ENCODE results near the gene GMIP. TPM values are rescaled to one million over a fixed set of nuclear protein-coding genes. Genes with fewer than 3 reads are reported as not detected.

Gene GMIP
- total RNA-seq, 2 experiments from 2014 or later: 30.1 to 48.7 TPM

DNA sequence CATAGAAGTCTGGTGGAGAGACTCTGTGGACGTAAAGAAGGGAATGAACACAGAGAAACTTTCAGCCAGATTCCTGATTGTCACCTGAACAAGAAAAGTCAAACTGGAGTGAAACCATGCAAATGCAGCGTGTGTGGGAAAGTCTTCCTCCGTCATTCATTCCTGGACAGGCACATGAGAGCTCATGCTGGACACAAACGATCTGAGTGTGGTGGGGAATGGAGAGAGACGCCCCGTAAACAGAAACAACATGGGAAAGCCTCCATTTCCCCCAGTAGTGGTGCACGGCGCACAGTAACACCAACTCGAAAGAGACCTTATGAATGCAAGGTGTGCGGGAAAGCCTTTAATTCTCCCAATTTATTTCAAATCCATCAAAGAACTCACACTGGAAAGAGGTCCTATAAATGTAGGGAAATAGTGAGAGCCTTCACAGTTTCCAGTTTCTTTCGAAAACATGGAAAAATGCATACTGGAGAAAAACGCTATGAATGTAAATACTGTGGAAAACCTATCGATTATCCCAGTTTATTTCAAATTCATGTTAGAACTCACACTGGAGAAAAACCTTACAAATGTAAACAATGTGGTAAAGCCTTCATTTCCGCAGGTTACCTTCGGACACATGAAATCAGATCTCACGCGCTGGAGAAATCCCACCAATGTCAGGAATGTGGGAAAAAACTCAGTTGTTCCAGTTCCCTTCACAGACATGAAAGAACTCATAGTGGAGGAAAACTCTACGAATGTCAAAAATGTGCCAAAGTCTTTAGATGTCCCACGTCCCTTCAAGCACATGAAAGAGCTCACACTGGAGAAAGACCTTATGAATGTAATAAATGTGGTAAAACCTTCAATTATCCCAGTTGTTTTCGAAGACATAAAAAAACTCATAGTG, 36.0 kb upstream of the GMIP start:
- H3K4me2 ChIP-seq (ENCODE audit: low read length): no peak overlapping the region
- no peaks in the 10 kb centered on the region for H3K9me2 ChIP-seq (ENCODE audit: insufficient read depth, low read length)
- H3K4me3 ChIP-seq (ENCODE audit: low read depth, low read length, poor library complexity, severe bottlenecking): no peak overlapping the region
- H3K27ac ChIP-seq (ENCODE audit: low read depth, low read length, poor library complexity, severe bottlenecking): no peak overlapping the region
- TF ChIP-seq, protein P1, sequence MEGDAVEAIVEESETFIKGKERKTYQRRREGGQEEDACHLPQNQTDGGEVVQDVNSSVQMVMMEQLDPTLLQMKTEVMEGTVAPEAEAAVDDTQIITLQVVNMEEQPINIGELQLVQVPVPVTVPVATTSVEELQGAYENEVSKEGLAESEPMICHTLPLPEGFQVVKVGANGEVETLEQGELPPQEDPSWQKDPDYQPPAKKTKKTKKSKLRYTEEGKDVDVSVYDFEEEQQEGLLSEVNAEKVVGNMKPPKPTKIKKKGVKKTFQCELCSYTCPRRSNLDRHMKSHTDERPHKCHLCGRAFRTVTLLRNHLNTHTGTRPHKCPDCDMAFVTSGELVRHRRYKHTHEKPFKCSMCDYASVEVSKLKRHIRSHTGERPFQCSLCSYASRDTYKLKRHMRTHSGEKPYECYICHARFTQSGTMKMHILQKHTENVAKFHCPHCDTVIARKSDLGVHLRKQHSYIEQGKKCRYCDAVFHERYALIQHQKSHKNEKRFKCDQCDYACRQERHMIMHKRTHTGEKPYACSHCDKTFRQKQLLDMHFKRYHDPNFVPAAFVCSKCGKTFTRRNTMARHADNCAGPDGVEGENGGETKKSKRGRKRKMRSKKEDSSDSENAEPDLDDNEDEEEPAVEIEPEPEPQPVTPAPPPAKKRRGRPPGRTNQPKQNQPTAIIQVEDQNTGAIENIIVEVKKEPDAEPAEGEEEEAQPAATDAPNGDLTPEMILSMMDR (conservative IDR thresholded peaks at IDR 0.05; ENCODE audit: low read length): no peak
- TF ChIP-seq EZH2phosphoT487 (IDR thresholded peaks at IDR 0.05; ENCODE audit: borderline replicate concordance, low read depth, low read length): no peak
- peaks cover 99% of the 10 kb centered on the region for H3K36me3 ChIP-seq (ENCODE audit: insufficient read depth, low read length)
- no peaks in the 10 kb centered on the region for H3K4me1 ChIP-seq (ENCODE audit: insufficient read depth, low read length, poor library complexity, severe bottlenecking)
- peaks cover 41% of the 10 kb centered on the region for H3K79me2 ChIP-seq (ENCODE audit: insufficient read depth, low read depth, low read length)
- intact Hi-C loops (cut with micrococcal nuclease; ENCODE audit: unreplicated experiment): no loop called here
- POLR2A ChIA-PET: interaction anchor here (0.6 kb wide), 1 partner anchor 16 kb away, joined by 4 read pairs; no protein-coding TSS in a partner anchor
- DNase-seq (ENCODE audit: low spot score): no peak
- BruUV-seq (replicated peaks): TSS peak; percentile 36
- peaks cover 54% of the 10 kb centered on the region for H3K9me3 ChIP-seq (ENCODE audit: low read length)
- H4K20me1 ChIP-seq (ENCODE audit: insufficient read depth, low read length): no peaks in the 10 kb centered on the region
- CTCF ChIA-PET (ENCODE audit: unreplicated experiment): no interaction called here
- H2AFZ ChIP-seq (ENCODE audit: low read length): no peak overlapping the region

DNA sequence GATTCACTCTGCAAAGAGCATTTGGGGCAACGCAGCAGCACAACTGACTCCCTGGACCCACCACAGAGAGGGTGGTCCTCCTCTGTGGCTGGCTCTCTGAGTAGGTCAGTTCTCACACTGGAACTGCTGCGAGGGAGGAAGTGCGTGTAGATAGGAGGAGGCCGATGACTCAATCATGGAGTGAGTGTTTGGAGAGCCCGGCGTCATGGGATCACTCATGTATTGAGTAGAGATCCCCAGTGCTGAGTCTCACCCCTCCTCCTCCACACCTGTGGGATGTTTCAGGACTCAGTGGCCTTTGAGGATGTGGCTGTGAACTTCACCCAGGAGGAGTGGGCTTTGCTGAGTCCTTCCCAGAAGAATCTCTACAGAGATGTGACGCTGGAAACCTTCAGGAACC, 34.1 kb upstream of the GMIP start:
- BruUV-seq (replicated peaks): no TSS peak
- Histone ChIP-seq H4K20me1 (ENCODE audit: insufficient read depth, low read length) (no peaks in the 10 kb centered on the region), H3K36me3 (ENCODE audit: insufficient read depth, low read length) (peaks cover 100% of the 10 kb centered on the region), H3K4me3 (ENCODE audit: low read depth, low read length, poor library complexity, severe bottlenecking) (no peak overlapping the region), H3K4me1 (ENCODE audit: insufficient read depth, low read length, poor library complexity, severe bottlenecking) (no peaks in the 10 kb centered on the region), H3K9me3 (ENCODE audit: low read length) (peaks cover 60% of the 10 kb centered on the region), H3K4me2 (ENCODE audit: low read length) (no peak overlapping the region), H3K9me2 (ENCODE audit: insufficient read depth, low read length) (no peaks in the 10 kb centered on the region), H3K27ac (ENCODE audit: low read depth, low read length, poor library complexity, severe bottlenecking) (no peak overlapping the region), H3K79me2 (ENCODE audit: insufficient read depth, low read depth, low read length) (peaks cover 57% of the 10 kb centered on the region), H2AFZ (ENCODE audit: low read length) (no peak overlapping the region)
- TF ChIP-seq EZH2phosphoT487 (IDR thresholded peaks at IDR 0.05; ENCODE audit: borderline replicate concordance, low read depth, low read length): no peak
- TF ChIP-seq, protein P1 (conservative IDR thresholded peaks at IDR 0.05; ENCODE audit: low read length): no peak
- no peak for DNase-seq (ENCODE audit: low spot score)
- POLR2A ChIA-PET: no interaction called here
- CTCF ChIA-PET (ENCODE audit: unreplicated experiment): no interaction called here
- intact Hi-C loops (cut with micrococcal nuclease; ENCODE audit: unreplicated experiment): no loop called here

DNA sequence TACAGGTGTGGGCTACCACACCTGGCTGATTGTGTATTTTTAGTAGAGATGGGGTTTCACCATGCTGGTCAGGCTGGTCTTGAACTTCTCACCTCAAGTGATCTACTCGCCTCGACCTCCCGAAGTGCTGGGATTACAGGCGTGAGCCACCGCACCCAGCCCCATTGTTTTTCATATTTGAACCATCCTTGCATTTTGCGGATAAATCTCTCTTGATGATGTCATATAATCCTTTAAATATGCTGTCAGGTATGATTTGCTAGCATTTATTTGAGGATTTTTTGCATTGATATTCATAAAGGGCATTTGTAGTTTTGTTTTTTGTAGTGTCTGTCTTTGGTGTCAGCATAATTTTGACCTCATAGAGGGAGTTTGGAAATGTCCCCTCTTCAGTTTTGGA, 30.9 kb upstream of the GMIP start:
- BruUV-seq (replicated peaks): no TSS peak
- Histone ChIP-seq H3K4me1 (ENCODE audit: insufficient read depth, low read length, poor library complexity, severe bottlenecking) (peaks cover 6% of the 10 kb centered on the region), H3K79me2 (ENCODE audit: insufficient read depth, low read depth, low read length) (peaks cover 85% of the 10 kb centered on the region), H3K27ac (ENCODE audit: low read depth, low read length, poor library complexity, severe bottlenecking) (no peak overlapping the region), H3K4me2 (ENCODE audit: low read length) (no peak overlapping the region), H3K9me2 (ENCODE audit: insufficient read depth, low read length) (no peaks in the 10 kb centered on the region), H3K9me3 (ENCODE audit: low read length) (peaks cover 42% of the 10 kb centered on the region), H4K20me1 (ENCODE audit: insufficient read depth, low read length) (peaks cover 7% of the 10 kb centered on the region; the same call in 1 of the 2 replicates), H3K4me3 (ENCODE audit: low read depth, low read length, poor library complexity, severe bottlenecking) (no peak overlapping the region), H3K36me3 (ENCODE audit: insufficient read depth, low read length) (peaks cover 98% of the 10 kb centered on the region), H2AFZ (ENCODE audit: low read length) (no peak overlapping the region)
- DNase-seq (ENCODE audit: low spot score): no peak
- intact Hi-C loops (cut with micrococcal nuclease; ENCODE audit: unreplicated experiment): no loop called here
- CTCF ChIA-PET (ENCODE audit: unreplicated experiment): no interaction called here
- POLR2A ChIA-PET: interaction anchor here (0.5 kb wide), 1 partner anchor 186 kb away, joined by 3 read pairs; no protein-coding TSS in a partner anchor
- TF ChIP-seq EZH2phosphoT487 (IDR thresholded peaks at IDR 0.05; ENCODE audit: borderline replicate concordance, low read depth, low read length): no peak
- TF ChIP-seq, protein P1 (conservative IDR thresholded peaks at IDR 0.05; ENCODE audit: low read length): no peak

All from OCI-LY7 (cell line).